HepG2 (cell line): ENCODE measurements around the gene CHST11. TPM values are rescaled to one million over a fixed set of nuclear protein-coding genes. Genes with fewer than 3 reads are reported as not detected.

Experiments
- ERF ChIP-seq: IDR thresholded peaks from 2 replicates; pipeline ENCODE4 v1.6.1; 2018; ENCODE audit warnings: missing biosample characterization, missing genetic modification reagents
- TEAD2 ChIP-seq: sonication (generic); formaldehyde crosslinking; IDR thresholded peaks from 2 replicates; pipeline ENCODE4 v1.9.0; 2021; ENCODE audit warnings: missing genetic modification reagents
- THAP9 ChIP-seq: sonication (generic); formaldehyde crosslinking; IDR thresholded peaks from 2 replicates; pipeline ENCODE4; 2020; ENCODE audit warnings: missing genetic modification reagents, mild to moderate bottlenecking, borderline replicate concordance
- ZNF205 ChIP-seq: IDR thresholded peaks from 2 replicates; pipeline ENCODE4 v1.6.1; 2018; ENCODE audit warnings: missing biosample characterization, missing genetic modification reagents
- polyA plus RNA-seq, 8 experiments: library from polyadenylated mRNA; depleted of rRNA in 3 of 8; stranded (reverse) in 7 of 8; unstranded in 1 of 8; fragments of >200 nt; fragmentation: Illumina TruSeq in 4 of 8; extraction: Trizol in 4 of 8; gene quantifications; 2 replicates each; pipeline versions ENCODE4 v1.2.1 to v1.2.3, GENCODE V29; 2011 to 2016; ENCODE audit warnings: low read depth in 4 of 8, missing spikeins in 1 of 8, mixed read lengths in 1 of 8; ENCODE audit not compliant: insufficient read depth in 1 of 8
- total RNA-seq, 5 experiments: library from RNA; depleted of rRNA; stranded (reverse); fragments of >200 nt; fragmentation: Illumina TruSeq; extraction: Trizol; gene quantifications; 2 replicates each; pipeline ENCODE4 v1.2.3, GENCODE V29; 2016; ENCODE audit warnings: low read depth in 1 of 5
- TF ChIP-seq, protein P1 (sequence below), 2 experiments: IDR thresholded peaks; 2 replicates each; pipeline ENCODE4 v1.6.1; 2011 to 2012; ENCODE audit warnings: low read length in 2 of 2, borderline replicate concordance in 1 of 2, low read depth in 1 of 2, mild to moderate bottlenecking in 1 of 2, moderate library complexity in 1 of 2
- TF ChIP-seq, protein P2 (sequence below): fragments of 450-650 bp; IDR thresholded peaks from 2 replicates; pipeline ENCODE4 v1.6.1; 2016

Gene CHST11
- total and polyA plus RNA-seq, 2 of the 13 experiments (the other 11 are each of a cell fraction or from before 2014, with no cell fraction given), result 0.15 TPM; not detected in 1

- TF ChIP-seq, protein P1, sequence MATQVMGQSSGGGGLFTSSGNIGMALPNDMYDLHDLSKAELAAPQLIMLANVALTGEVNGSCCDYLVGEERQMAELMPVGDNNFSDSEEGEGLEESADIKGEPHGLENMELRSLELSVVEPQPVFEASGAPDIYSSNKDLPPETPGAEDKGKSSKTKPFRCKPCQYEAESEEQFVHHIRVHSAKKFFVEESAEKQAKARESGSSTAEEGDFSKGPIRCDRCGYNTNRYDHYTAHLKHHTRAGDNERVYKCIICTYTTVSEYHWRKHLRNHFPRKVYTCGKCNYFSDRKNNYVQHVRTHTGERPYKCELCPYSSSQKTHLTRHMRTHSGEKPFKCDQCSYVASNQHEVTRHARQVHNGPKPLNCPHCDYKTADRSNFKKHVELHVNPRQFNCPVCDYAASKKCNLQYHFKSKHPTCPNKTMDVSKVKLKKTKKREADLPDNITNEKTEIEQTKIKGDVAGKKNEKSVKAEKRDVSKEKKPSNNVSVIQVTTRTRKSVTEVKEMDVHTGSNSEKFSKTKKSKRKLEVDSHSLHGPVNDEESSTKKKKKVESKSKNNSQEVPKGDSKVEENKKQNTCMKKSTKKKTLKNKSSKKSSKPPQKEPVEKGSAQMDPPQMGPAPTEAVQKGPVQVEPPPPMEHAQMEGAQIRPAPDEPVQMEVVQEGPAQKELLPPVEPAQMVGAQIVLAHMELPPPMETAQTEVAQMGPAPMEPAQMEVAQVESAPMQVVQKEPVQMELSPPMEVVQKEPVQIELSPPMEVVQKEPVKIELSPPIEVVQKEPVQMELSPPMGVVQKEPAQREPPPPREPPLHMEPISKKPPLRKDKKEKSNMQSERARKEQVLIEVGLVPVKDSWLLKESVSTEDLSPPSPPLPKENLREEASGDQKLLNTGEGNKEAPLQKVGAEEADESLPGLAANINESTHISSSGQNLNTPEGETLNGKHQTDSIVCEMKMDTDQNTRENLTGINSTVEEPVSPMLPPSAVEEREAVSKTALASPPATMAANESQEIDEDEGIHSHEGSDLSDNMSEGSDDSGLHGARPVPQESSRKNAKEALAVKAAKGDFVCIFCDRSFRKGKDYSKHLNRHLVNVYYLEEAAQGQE (IDR thresholded peaks at IDR 0.05; ENCODE audit: borderline replicate concordance in 1 of 2, low read depth in 1 of 2, low read length in 2 of 2), result no peak
- TF ChIP-seq TEAD2 (CRISPR knock-in tag) (no peak), ZNF205 (CRISPR knock-in tag) (no peak), THAP9 (CRISPR knock-in tag) (no peak), ERF (CRISPR knock-in tag) (no peak)
- TF ChIP-seq, protein P2, sequence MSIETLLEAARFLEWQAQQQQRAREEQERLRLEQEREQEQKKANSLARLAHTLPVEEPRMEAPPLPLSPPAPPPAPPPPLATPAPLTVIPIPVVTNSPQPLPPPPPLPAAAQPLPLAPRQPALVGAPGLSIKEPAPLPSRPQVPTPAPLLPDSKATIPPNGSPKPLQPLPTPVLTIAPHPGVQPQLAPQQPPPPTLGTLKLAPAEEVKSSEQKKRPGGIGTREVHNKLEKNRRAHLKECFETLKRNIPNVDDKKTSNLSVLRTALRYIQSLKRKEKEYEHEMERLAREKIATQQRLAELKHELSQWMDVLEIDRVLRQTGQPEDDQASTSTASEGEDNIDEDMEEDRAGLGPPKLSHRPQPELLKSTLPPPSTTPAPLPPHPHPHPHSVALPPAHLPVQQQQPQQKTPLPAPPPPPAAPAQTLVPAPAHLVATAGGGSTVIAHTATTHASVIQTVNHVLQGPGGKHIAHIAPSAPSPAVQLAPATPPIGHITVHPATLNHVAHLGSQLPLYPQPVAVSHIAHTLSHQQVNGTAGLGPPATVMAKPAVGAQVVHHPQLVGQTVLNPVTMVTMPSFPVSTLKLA, result no peak
Observed at GRCh38 chr12:104427547-104427938, 29.2 kb upstream of the CHST11 start (continued).
